GM19099 (cell line): ENCODE results near the gene KNCN.

Experiments used
- POLR2A ChIP-seq: IDR thresholded peaks from 3 replicates; pipeline ENCODE4 v1.6.1; 2011; ENCODE audit warnings: low read depth; ENCODE audit not compliant: insufficient read length; ENCODE audit errors: extremely low read depth

Gene KNCN

GRCh38 chr1:46576596-46576995 is 25.1 kb upstream of the KNCN start:
- TF ChIP-seq POLR2A: no peak

GRCh38 chr1:46575778-46576177 is 24.3 kb upstream of the KNCN start:
- no peak for TF ChIP-seq POLR2A

GRCh38 chr1:46575300-46575699 is 23.9 kb upstream of the KNCN start:
- TF ChIP-seq POLR2A: no peak

- no peak for TF ChIP-seq POLR2A
These were observed 20.3 kb upstream of the KNCN start for GRCh38 chr1:46571691-46572225.

GRCh38 chr1:46569884-46570725 is 18.7 kb upstream of the KNCN start:
- no peak for TF ChIP-seq POLR2A

GRCh38 chr1:46569116-46569515 is 17.7 kb upstream of the KNCN start:
- TF ChIP-seq POLR2A: no peak

GRCh38 chr1:46568461-46568891 is 17.0 kb upstream of the KNCN start:
- no peak for TF ChIP-seq POLR2A

GRCh38 chr1:46563341-46563740 is 11.9 kb upstream of the KNCN start:
- no peak for TF ChIP-seq POLR2A

GRCh38 chr1:46562498-46562897 is 11.1 kb upstream of the KNCN start:
- no peak for TF ChIP-seq POLR2A

- TF ChIP-seq POLR2A: no peak
These were observed 7.5 kb upstream of the KNCN start for GRCh38 chr1:46558966-46559365.

- no peak for TF ChIP-seq POLR2A
These were observed 6.9 kb upstream of the KNCN start for GRCh38 chr1:46558141-46558963.

GRCh38 chr1:46557403-46557802 is 6.0 kb upstream of the KNCN start:
- no peak for TF ChIP-seq POLR2A

- TF ChIP-seq POLR2A: no peak
These were observed 5.4 kb upstream of the KNCN start for GRCh38 chr1:46556822-46557221.

GRCh38 chr1:46555826-46556619 is 4.6 kb upstream of the KNCN start:
- TF ChIP-seq POLR2A: no peak
